ENCODE results near the gene ACTR5. TPM values are rescaled to one million over a fixed set of nuclear protein-coding genes. Genes with fewer than 3 reads are reported as not detected.

The ACTR5 gene
- polyA plus RNA-seq, 1 of the 3 experiments (the other 2 are of a cell fraction): 9.7 TPM

DNA sequence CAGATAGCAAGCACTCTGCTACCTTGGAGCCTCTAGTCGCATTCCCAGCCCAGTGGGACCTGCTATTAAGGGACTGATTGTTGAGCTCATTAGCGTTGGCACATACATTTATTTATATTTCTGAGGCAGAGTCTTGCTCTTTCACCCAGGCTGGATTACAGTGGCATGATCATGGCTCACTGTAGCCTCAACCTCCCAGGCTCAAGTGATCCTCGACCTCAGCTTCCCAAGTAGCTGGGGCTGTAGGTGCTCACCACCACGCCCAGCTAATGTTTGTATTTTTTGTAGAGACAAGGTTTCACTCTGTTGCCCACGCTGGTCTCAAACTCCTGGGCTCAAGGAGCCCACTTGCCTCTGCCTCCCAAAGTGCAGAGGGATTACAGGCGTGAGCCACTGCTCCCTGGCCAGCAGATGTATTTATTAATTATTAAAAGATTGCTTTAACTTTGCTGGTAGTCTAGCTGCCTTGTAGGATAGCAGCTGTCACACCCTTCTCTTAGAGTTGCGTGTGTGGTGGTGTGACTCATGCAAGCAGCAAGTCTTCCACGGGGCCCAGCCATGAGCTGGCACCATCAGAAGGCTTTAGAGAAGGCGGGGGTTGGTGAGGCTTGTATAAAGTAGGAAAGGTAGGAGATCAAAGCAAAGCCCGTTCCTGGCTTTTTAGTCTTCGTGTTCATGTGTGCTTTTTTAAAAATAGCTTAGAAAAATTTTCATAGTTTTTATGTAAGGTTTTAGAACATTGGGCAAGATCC, 16.5 kb downstream of the ACTR5 start:
- WGBS (ENCODE audit: low lambda C conversion rate): 53% methylated on average over 10 of the region's 11 CpGs
- no peak overlapping the region for H3K27ac ChIP-seq (ENCODE audit: low read depth in 2 of 2, low read length in 1 of 2)
- no peaks in the 10 kb centered on the region for H3F3A ChIP-seq (replicated peaks; ENCODE audit: insufficient read depth)
- H3K36me3 ChIP-seq (replicated peaks in 1 of 2; ENCODE audit: control insufficient read depth in 1 of 2, insufficient read depth in 2 of 2, low read length in 1 of 2): peaks cover 21 to 82% of the 10 kb centered on the region in 2 experiments
- no peaks in the 10 kb centered on the region for H3K9me2 ChIP-seq
- no peaks in the 10 kb centered on the region for H4K20me1 ChIP-seq (ENCODE audit: insufficient read depth)
- peaks cover 0 to 9% of the 10 kb centered on the region in 2 experiments; a peak in 1 of 4 replicates for H3K4me1 ChIP-seq (ENCODE audit: control insufficient read depth in 1 of 2, insufficient read depth in 2 of 2, low read depth in 1 of 2, low read length in 1 of 2)
- ChIA-PET CTCF (interaction anchor here (0.9 to 13.5 kb wide), 4 partner anchors 10 to 161 kb away, joined by 3 to 99 read pairs (median 4); partner anchors contain the start of genes ACTR5 and FAM83D), POLR2A (no interaction called here)
- H3K9ac ChIP-seq: no peak overlapping the region
- no peak overlapping the region for H2AFZ ChIP-seq (ENCODE audit: low read depth)
- no peaks in the 10 kb centered on the region for H3K79me2 ChIP-seq (ENCODE audit: insufficient read depth)
- DNase-seq: no peak
- no peak overlapping the region for H3K4me3 ChIP-seq (ENCODE audit: low read depth in 2 of 2, low read length in 1 of 2)
- no peak overlapping the region; the same call in 1 of the 2 replicates for H3K4me2 ChIP-seq
- H3K9me3 ChIP-seq: no peaks in the 10 kb centered on the region
- TF ChIP-seq CHD2 (IDR thresholded peaks at IDR 0.05; ENCODE audit: low read length, partially characterized antibody) (no peak), FOSL2 (IDR thresholded peaks at IDR 0.05; ENCODE audit: borderline replicate concordance, low read depth) (peak; percentile 76), TCF12 (IDR thresholded peaks at IDR 0.05) (peak; percentile 47), JUND (IDR thresholded peaks at IDR 0.05) (peak; percentile 75)
- TF ChIP-seq, protein P1, sequence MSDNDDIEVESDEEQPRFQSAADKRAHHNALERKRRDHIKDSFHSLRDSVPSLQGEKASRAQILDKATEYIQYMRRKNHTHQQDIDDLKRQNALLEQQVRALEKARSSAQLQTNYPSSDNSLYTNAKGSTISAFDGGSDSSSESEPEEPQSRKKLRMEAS (IDR thresholded peaks at IDR 0.05; ENCODE audit: low read depth): peak; percentile 65; the same call in 1 of the 2 replicates
- H3K27me3 ChIP-seq (ENCODE audit: insufficient read depth): no peaks in the 10 kb centered on the region

DNA sequence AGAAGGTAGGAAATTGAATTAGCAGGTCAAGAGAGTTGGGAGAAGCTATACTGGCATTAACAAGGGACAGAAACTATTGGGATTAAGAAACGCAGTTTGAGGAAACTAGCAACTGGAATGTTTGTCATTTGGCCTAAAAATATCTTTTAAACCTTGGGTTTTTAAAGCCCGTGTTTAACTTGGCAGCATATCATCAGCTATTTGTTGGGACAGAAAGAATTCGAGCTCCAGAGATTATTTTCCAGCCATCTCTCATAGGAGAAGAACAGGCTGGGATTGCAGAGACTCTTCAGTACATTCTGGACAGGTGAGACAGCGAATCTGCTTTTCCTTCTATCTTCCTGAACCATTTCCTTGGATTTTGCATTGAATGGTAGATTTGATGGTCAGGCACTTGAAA, 17.8 kb downstream of the ACTR5 start:
- Histone ChIP-seq H4K20me1 (ENCODE audit: insufficient read depth) (no peaks in the 10 kb centered on the region), H3K4me1 (ENCODE audit: control insufficient read depth in 1 of 2, insufficient read depth in 2 of 2, low read depth in 1 of 2, low read length in 1 of 2) (peaks cover 0 to 9% of the 10 kb centered on the region in 2 experiments; a peak in 1 of 4 replicates), H3K36me3 (replicated peaks in 1 of 2; ENCODE audit: control insufficient read depth in 1 of 2, insufficient read depth in 2 of 2, low read length in 1 of 2) (peaks cover 14 to 86% of the 10 kb centered on the region in 2 experiments), H3K27ac (ENCODE audit: low read depth in 2 of 2, low read length in 1 of 2) (no peak overlapping the region), H3K4me2 (no peak overlapping the region), H3K9ac (no peak overlapping the region), H2AFZ (ENCODE audit: low read depth) (no peak overlapping the region), H3K27me3 (ENCODE audit: insufficient read depth) (no peaks in the 10 kb centered on the region), H3F3A (replicated peaks; ENCODE audit: insufficient read depth) (no peaks in the 10 kb centered on the region), H3K9me3 (no peaks in the 10 kb centered on the region), H3K9me2 (no peaks in the 10 kb centered on the region), H3K79me2 (ENCODE audit: insufficient read depth) (no peaks in the 10 kb centered on the region), H3K4me3 (ENCODE audit: low read depth in 2 of 2, low read length in 1 of 2) (no peak overlapping the region)
- TF ChIP-seq RAD21 (IDR thresholded peaks at IDR 0.05; ENCODE audit: low read length) (no peak), NRF1 (IDR thresholded peaks at IDR 0.05; ENCODE audit: low read depth, low read length) (no peak), MEF2A (IDR thresholded peaks at IDR 0.05; ENCODE audit: borderline replicate concordance, low read depth) (no peak), EP300 (IDR thresholded peaks at IDR 0.05; ENCODE audit: borderline replicate concordance in 1 of 2, low read depth in 1 of 2, low read length in 1 of 2) (no peak), CHD2 (IDR thresholded peaks at IDR 0.05; ENCODE audit: low read length, partially characterized antibody) (no peak)
- TF ChIP-seq, protein P2, sequence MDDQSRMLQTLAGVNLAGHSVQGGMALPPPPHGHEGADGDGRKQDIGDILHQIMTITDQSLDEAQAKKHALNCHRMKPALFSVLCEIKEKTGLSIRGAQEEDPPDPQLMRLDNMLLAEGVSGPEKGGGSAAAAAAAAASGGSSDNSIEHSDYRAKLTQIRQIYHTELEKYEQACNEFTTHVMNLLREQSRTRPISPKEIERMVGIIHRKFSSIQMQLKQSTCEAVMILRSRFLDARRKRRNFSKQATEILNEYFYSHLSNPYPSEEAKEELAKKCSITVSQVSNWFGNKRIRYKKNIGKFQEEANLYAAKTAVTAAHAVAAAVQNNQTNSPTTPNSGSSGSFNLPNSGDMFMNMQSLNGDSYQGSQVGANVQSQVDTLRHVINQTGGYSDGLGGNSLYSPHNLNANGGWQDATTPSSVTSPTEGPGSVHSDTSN (IDR thresholded peaks at IDR 0.05): no peak
- TF ChIP-seq, protein P1 (IDR thresholded peaks at IDR 0.05; ENCODE audit: low read depth): no peak
- TF ChIP-seq, protein P3, sequence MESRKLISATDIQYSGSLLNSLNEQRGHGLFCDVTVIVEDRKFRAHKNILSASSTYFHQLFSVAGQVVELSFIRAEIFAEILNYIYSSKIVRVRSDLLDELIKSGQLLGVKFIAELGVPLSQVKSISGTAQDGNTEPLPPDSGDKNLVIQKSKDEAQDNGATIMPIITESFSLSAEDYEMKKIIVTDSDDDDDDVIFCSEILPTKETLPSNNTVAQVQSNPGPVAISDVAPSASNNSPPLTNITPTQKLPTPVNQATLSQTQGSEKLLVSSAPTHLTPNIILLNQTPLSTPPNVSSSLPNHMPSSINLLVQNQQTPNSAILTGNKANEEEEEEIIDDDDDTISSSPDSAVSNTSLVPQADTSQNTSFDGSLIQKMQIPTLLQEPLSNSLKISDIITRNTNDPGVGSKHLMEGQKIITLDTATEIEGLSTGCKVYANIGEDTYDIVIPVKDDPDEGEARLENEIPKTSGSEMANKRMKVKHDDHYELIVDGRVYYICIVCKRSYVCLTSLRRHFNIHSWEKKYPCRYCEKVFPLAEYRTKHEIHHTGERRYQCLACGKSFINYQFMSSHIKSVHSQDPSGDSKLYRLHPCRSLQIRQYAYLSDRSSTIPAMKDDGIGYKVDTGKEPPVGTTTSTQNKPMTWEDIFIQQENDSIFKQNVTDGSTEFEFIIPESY (IDR thresholded peaks at IDR 0.05; ENCODE audit: borderline replicate concordance, low read depth): no peak
- POLR2A ChIA-PET: no interaction called here
- WGBS (ENCODE audit: low lambda C conversion rate): 87% methylated on average over 4 of the region's 4 CpGs
- CTCF ChIA-PET: interaction anchor here (1.0 to 13.5 kb wide), 6 partner anchors 15 to 127 kb away, joined by 3 to 99 read pairs (median 4); partner anchors contain the start of gene ACTR5
- DNase-seq: no peak

All from SK-N-SH (cell line).